A549 treated with Mapracorat at 1 μM for 4 hours (cell line): ENCODE data around the gene C6orf141. TPM values are rescaled to one million over a fixed set of nuclear protein-coding genes. Genes with fewer than 3 reads are reported as not detected.

ENCODE experiments used
- total RNA-seq: library from RNA; stranded (reverse); fragments of 200-300 nt; extraction: Qiagen RNA extraction; gene quantifications from 5 replicates; pipeline ENCODE4 v1.2.3, GENCODE V29; 2022

Gene C6orf141
- 9.7 to 13.3 TPM (median 11.2 TPM) in 5 replicates for total RNA-seq

DNA sequence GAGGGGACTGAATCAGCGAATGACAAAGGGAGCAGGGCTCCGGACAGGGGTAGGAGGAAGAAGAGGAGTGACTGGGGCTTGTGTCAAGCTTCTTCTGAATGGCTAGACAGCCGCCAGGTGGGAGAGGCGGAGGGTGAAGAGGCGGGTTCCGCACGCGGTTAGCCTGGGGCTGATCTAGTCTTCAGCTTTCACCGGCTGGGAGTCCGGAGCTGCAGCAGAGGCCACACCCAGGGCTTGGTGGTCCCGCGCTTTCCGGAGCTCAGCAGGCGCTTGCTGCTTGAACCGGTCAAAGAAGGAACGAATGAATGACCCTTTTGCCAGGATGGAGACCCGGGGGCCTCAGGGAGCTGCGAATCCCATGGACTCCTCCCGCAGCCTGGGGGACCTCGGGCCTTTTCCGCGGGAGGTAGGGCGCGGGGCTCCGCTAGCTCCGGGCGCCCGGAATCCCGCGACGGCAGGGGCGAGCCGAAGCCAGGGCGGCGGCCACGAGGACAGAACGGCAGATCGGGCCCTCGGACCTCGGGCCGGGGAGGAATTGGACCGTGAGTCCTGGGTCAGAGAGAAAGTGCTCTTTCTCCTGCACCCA, at the start of gene C6orf141:
TSS of gene C6orf141 (plus strand) at position 177 of the 586 bp plus-strand sequence. CDS start at position 302, 125 bp downstream.

Other genes with a start within 250 kb of the C6orf141 start
- gene MMUT, start 87.4 kb upstream of the C6orf141 start, total RNA-seq = 5.6 to 6.5 TPM (median 6.3 TPM) in 5 replicates
- gene CENPQ, start 87.3 kb upstream of the C6orf141 start, total RNA-seq = 6.1 to 8.2 TPM (median 7.2 TPM) in 5 replicates
- not detected in 5 replicates for gene GLYATL3, start 50.7 kb upstream of the C6orf141 start, total RNA-seq
- not detected in 5 replicates for gene RHAG, start 86.2 kb downstream of the C6orf141 start, total RNA-seq
- gene CRISP2, start 162.9 kb downstream of the C6orf141 start, total RNA-seq = not detected in 5 replicates
- not detected in 5 replicates for gene CRISP3, start 193.7 kb downstream of the C6orf141 start, total RNA-seq
- not detected in 5 replicates for gene PGK2, start 236.6 kb downstream of the C6orf141 start, total RNA-seq